Measurements from ENCODE around the gene C6orf132. TPM values are rescaled to one million over a fixed set of nuclear protein-coding genes. Genes with fewer than 3 reads are reported as not detected.

Gene C6orf132
- total RNA-seq, 1 experiment from 2014 or later = 88.5 TPM

- Mint-ChIP-seq H3K27ac (ENCODE audit: unreplicated experiment) (no peak overlapping the region), H3K36me3 (ENCODE audit: insufficient read depth, unreplicated experiment) (peaks cover 85% of the 10 kb centered on the region), H3K4me3 (ENCODE audit: low read depth, unreplicated experiment) (no peak overlapping the region), H3K27me3 (ENCODE audit: unreplicated experiment) (no peaks in the 10 kb centered on the region), H3K9me3 (ENCODE audit: low read depth, unreplicated experiment) (no peaks in the 10 kb centered on the region), H3K4me1 (ENCODE audit: low read depth, unreplicated experiment) (peaks cover 38% of the 10 kb centered on the region)
- intact Hi-C loops (cut with micrococcal nuclease; ENCODE audit: unreplicated experiment) = no loop called here
- no peak for DNase-seq
- CTCF ChIA-PET = interaction anchor here (0.6 to 0.7 kb wide), 2 partner anchors 26 to 77 kb away, joined by 3 read pairs; no protein-coding TSS in a partner anchor
- TF ChIP-seq CTCF (IDR thresholded peaks at IDR 0.05; ENCODE audit: unreplicated experiment) = no peak
- no TSS peak for BruUV-seq (replicated peaks)
Observed at GRCh38 chr6:42128460-42129359, 13.7 kb downstream of the C6orf132 start.

- H3K27ac Mint-ChIP-seq (ENCODE audit: unreplicated experiment) = peak overlapping the region; percentile 61
- intact Hi-C loops (cut with micrococcal nuclease; ENCODE audit: unreplicated experiment) = no loop called here
- no peaks in the 10 kb centered on the region for H3K27me3 Mint-ChIP-seq (ENCODE audit: unreplicated experiment)
- CTCF ChIA-PET = no interaction called here
- H3K9me3 Mint-ChIP-seq (ENCODE audit: low read depth, unreplicated experiment) = no peaks in the 10 kb centered on the region
- BruUV-seq (replicated peaks) = no TSS peak
- no peak for TF ChIP-seq CTCF (IDR thresholded peaks at IDR 0.05; ENCODE audit: unreplicated experiment)
- H3K36me3 Mint-ChIP-seq (ENCODE audit: insufficient read depth, unreplicated experiment) = peaks cover 91% of the 10 kb centered on the region
- DNase-seq = no peak
- no peak overlapping the region for H3K4me3 Mint-ChIP-seq (ENCODE audit: low read depth, unreplicated experiment)
- H3K4me1 Mint-ChIP-seq (ENCODE audit: low read depth, unreplicated experiment) = peaks cover 46% of the 10 kb centered on the region
Observed at GRCh38 chr6:42125663-42126062, 16.8 kb downstream of the C6orf132 start.

GRCh38 chr6:42125231-42125630 is 17.2 kb downstream of the C6orf132 start:
- Mint-ChIP-seq H3K27ac (ENCODE audit: unreplicated experiment) (peak overlapping the region; percentile 61), H3K27me3 (ENCODE audit: unreplicated experiment) (no peaks in the 10 kb centered on the region), H3K36me3 (ENCODE audit: insufficient read depth, unreplicated experiment) (peaks cover 91% of the 10 kb centered on the region), H3K4me3 (ENCODE audit: low read depth, unreplicated experiment) (no peak overlapping the region), H3K4me1 (ENCODE audit: low read depth, unreplicated experiment) (peaks cover 47% of the 10 kb centered on the region), H3K9me3 (ENCODE audit: low read depth, unreplicated experiment) (no peaks in the 10 kb centered on the region)
- TF ChIP-seq CTCF (IDR thresholded peaks at IDR 0.05; ENCODE audit: unreplicated experiment) = no peak
- no TSS peak for BruUV-seq (replicated peaks)
- DNase-seq = no peak
- CTCF ChIA-PET = interaction anchor here (0.6 to 1.2 kb wide), 2 partner anchors 89 to 1090 kb away, joined by 3 read pairs; no protein-coding TSS in a partner anchor
- intact Hi-C loops (cut with micrococcal nuclease; ENCODE audit: unreplicated experiment) = no loop called here

- no peak for DNase-seq
- Mint-ChIP-seq H3K4me3 (ENCODE audit: low read depth, unreplicated experiment) (no peak overlapping the region), H3K36me3 (ENCODE audit: insufficient read depth, unreplicated experiment) (peaks cover 90% of the 10 kb centered on the region), H3K27ac (ENCODE audit: unreplicated experiment) (peak overlapping the region; percentile 94), H3K27me3 (ENCODE audit: unreplicated experiment) (no peaks in the 10 kb centered on the region), H3K9me3 (ENCODE audit: low read depth, unreplicated experiment) (no peaks in the 10 kb centered on the region), H3K4me1 (ENCODE audit: low read depth, unreplicated experiment) (peaks cover 47% of the 10 kb centered on the region)
- TF ChIP-seq CTCF (IDR thresholded peaks at IDR 0.05; ENCODE audit: unreplicated experiment) = no peak
- CTCF ChIA-PET = interaction anchor here (0.6 to 3.3 kb wide), 7 partner anchors 13 to 1091 kb away, joined by 3 to 16 read pairs (median 3); partner anchors contain the start of gene C6orf132
- BruUV-seq (replicated peaks) = no TSS peak
- intact Hi-C loops (cut with micrococcal nuclease; ENCODE audit: unreplicated experiment) = no loop called here
Observed at GRCh38 chr6:42124223-42124836, 18.1 kb downstream of the C6orf132 start.
